Effector CD8-positive, alpha-beta T cell (primary cell): Measurements from ENCODE around the gene CHRNE.

Experiments
- DNase-seq: peaks from one replicate; lab custom pipeline; 2025; lab: John Stamatoyannopoulos, UW
- total RNA-seq, 4 experiments: gene quantifications; one replicate each; lab custom pipeline; 2026; lab: John Stamatoyannopoulos, UW

The CHRNE gene
- total RNA-seq = 4.7 to 12.1 (median 7.4) reads per million in 4 experiments

DNA sequence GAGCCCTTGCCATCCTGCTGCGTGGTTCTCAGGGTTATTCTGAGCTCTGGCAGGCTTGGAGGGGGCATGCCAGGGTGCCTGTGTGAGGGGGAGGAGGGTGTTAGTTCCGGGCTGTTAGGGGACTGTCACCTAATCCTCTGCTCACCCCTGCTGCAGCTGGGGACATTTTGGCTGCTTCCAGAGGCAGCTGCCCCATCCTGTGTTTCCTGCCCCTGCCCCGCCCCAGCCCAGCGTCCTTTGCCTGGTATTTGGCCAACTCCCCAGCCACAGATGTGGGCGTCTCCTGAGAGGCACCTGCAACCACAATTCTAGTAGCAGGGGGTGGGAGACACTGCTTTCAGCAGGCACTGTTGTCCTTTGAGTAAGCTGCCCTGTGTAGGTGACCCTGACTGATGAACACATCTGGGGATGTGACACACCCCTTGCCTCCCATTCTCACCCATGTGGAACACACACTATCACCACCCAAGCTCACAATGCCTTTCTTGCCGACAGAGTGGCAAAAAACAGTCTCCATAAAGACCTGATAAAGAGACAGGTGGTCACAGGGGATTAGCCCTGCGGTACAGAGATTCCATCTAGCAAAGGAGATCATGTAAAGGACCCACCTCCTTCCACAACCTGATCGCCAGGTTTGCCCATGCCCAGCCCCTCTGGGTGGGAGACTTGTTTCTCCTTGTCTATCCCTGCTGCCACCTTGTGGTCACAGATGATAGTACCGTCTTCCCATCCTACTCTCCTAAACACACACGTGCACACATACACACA is at the start of gene CHRNE:
TSS of gene CHRNE (minus strand) at position 48 of the 768 bp plus-strand sequence. CDS start at position 13, 35 bp downstream.
- peak; percentile 69 for DNase-seq

DNA sequence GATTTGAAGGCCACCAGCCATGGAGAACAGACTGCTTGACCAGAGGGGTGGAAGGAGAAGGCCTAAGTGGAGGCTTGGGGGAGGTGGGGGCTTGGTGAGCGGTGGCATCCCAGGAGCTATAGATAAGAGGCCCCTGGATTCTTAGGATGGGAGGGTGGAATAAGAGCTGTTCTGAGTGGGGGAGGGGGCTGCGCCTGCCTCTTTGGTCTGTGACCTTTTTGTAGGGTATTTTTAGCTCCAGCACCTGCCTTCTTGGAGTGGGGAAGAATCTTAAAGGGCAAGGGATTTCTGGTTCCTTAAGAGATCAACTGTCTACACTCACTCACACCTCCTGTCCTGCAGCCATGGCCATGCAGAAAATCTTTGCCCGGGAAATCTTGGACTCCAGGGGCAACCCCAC is 48.6 kb upstream of the CHRNE start:
- no peak for DNase-seq

DNA sequence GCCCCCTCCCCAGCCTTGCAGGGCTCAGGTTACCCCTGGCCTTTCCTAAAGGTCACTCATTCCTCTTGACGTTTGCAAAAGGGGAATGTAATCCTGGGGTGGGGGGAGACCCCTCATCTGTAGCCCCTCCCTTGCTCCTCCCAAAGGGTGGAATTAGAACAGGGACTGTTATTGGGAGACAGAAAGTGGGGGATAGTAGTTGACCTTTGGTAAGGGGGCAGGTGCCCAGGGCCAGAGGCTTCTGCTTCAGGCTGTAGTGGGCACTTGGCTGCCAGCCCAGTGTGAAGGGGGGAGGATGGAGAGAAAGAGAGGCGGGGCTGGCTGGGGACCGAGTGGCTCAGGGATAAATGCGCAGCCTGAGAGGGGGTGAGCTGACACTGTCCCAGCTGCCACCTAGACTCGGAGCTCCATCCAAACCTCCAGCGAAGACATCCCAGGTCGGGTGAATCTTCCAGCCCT is 47.9 kb upstream of the CHRNE start, which contains the start of gene ENO3:
TSS of gene ENO3 (plus strand) at position 374 of the 459 bp plus-strand sequence. CDS start 711 bp downstream, outside the sequence.
- no peak for DNase-seq

DNA sequence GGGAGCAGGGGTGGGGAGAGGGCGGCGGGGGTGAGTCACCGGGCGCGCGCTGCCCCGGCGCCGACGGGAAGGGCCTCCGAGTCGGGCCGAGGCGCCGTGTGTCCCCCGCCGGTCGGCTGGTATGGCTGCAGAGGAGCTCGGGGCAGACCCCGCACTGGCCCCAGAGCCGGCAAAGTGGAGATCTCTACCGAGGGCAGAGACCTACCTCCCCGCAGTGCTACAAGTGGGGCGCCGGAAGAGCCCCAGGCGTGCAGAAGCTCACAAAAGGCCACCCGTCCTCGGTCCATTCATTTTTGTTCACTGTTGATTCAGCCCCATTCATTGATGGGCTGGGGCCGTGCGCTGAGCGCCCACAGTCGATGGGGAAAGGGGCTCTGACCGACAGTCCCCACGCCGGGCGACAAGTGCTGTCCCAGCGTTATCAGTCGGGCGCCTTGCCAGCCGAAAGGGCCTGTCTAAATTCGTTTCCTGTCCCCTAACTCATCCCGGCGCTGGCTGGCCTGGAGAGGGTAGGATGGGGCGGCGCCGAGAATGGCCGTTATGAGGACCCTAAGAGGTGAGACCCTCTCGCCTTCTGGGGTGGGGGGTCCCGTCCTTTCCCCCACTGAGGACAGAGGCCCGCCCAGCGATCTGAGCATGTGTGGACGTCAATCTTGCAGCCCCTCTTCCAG is 47.3 kb upstream of the CHRNE start:
- peak; percentile 12 for DNase-seq

DNA sequence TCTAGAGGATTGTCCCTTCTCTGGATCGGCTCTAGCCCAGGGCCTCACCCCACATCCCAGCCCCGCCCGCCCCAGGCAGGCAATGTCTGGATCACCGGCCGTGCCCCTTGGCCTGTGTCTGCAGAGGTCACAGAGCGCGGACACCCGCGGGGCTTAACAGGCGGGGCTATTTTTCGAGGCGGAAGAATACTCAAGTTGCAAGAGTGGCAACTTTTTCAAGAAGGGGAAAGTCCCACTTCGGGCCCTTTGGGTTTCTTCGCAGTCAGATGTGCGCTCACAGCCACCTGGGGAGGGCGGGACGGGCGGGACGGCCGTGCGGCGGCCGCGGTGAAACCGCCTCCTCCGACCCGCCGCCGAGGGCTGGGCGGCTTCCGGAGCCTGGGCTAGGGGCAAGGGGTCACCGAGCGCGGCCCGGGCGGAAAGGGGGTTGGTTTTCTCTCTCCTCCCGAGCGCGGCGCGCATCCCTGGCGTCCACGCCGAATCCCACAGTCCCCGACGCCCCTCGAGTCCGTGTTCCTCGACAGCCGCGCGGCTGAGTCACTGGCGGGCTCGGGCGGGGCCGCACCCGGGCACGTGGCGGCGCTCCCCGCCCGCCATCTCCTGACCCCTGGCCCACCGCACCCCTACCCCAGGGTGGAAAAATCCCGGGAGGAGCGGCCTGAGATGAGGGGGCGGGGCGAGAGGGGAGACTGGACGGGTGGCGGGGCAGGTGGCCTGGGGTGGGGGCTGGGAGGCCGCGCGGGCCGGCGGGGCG is 46.6 kb upstream of the CHRNE start:
- DNase-seq = peak; percentile 60

DNA sequence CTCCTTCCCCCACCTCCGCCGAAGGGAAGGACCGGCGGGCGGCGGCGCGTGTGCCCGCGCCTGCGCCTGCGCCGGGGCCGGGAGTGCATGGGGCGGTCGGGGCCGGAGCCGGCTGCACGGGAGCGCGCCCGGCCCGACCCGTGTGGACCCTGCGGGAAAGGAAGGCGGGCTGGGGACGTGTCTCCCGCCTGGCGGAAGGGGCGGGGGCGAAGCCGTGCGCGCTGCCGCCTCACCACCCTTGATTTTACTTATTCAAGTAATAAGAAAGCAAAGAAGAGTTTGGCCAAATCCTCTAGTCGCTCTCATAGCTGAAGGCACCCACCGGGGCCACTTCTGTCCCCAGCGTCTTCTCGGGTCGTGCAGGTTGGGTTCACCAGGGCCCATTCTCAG is 46.0 kb upstream of the CHRNE start:
- peak; percentile 58 for DNase-seq

DNA sequence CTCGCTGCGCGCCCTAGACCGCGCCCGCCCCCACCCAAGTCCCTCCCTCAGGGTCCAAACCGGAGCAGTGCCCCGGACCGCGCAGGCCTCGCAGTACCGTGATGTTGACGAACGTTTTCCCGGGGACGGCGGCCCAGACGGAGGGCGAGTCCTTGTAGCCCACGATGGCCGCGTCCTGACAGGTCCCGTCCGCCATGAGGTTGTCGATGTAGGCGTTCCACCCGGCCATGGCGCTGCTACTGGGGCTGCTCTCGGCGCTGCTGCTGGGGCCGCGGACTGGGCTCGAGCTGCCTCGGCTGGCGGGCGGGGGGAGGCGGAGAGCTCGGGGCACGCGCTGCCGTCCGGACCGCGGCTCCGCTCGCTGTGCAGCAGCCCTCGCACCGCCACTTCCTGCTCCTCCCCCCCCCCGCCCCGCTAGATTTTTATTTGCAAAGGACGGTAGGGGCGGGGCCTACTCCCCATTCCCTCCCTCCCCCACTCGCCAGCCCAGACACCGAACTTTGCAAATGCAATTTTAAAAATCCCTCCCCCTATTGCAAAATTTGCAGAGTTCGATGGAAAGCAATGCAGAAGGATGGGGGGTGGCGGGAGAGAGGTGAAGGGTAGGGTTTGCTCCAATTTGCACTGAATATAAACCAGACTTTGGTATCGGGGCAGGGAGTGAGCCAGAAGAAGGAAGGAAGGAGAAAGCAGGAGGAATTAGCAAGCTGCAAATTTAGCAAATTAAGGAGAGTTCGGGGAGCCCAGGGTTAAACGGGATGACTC is 45.5 kb upstream of the CHRNE start, which contains the start of gene PFN1:
TSS of gene PFN1 (minus strand) at position 365 of the 765 bp plus-strand sequence. CDS start at position 229, 136 bp downstream.
- peak; percentile 78 for DNase-seq

DNA sequence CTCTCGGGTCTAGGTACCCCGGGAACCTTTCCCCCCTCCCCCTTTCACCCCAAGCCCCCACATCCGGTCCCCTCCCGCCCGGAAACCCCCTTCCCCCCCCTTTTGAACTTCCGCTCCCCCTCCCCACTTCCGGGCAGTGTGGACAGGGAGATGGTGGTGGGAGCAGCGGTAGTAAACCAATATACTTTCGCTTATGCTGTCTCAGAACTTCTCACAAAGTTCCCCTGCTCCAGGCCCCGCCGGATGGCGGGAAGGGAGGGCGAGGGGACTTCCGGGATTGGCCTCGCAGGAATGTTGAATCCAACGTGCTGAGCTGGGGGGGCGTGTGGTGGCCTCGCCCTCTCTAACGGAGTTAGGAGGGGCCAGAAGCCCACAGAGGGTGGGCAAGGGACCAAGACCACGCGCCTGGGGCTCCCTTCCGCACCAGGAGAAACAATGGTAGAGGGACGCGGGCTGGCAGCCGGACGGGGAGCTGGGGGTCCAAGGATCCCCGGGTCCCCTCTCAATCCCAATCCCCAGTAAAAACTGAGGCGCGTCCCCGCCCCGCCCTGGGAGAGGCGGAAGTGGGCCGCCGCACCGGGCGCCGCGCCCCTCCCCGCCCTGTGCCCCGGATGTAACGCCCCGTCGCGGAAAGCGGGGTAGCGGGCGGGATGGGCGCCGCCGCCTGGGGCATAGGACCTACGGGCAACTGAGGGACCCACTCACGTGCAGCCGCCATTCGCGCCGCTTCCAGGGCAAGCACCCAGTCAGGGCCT is 44.7 kb upstream of the CHRNE start:
- peak; percentile 48 for DNase-seq

DNA sequence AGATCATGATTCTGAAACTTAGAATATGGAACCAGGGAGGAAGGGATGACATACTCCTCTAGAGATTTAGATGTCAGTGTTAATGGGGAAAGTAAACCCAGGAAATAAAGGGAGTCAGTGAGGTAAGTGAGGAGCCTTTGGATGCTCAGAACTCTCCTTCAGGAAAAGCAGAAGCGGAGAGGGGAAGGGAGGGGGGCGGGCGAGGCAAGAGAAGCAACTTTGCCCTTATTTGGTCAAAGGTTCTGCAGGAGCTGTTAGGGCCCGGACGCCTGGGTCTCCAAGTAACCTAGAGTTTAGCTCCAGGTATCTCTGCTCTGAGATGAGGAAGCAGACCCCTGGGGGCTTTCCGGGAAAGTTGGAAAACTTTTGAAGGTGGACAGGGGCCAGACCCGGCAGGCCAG is 44.1 kb upstream of the CHRNE start:
- peak; percentile 23 for DNase-seq

DNA sequence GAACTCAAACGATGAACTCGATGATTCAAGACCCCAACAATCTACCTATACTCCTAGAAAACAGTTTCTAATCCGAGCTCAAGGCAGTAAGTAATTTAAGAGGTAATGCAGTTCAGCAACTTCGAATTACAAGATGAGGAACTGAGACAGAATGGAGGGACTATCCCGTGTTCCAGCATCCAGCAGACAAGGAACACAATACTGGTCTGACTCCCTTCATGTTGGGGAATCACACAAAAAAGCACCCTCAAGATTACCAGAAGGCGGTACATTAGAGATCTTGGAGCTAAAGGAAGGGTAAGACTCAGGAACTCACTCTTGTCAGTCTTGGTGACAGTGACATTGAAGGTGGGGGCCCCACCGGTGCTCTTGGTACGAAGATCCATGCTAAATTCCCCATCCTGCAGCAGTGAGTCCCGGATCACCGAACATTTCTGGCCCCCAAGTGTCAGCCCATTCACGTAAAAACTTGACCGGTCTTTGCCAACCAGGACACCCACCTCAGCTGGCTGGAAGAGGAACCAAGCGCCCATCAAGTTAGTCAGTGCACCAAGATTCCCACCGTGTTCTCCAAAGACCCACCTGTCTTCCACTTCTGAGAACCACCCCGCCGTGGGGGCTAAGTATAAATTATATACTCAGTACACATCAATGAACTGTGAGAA is 43.5 kb upstream of the CHRNE start:
- no peak for DNase-seq

DNA sequence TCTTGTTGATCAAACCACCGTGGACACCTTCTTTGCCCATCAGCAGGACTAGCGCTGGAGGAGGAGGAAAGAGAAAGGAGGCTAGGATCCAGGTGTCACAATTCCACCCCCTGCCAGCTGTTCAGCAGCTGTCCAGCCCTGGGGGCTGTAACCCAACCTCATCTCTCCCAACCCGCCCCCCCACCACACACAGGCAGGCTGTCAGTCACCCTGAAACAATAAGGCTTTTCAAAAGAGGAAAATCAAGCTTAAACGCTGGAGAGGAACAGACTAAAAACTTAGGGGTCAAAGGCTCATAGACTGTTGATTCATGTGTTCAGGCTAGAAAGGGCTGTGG is 43.0 kb upstream of the CHRNE start:
- no peak for DNase-seq

DNA sequence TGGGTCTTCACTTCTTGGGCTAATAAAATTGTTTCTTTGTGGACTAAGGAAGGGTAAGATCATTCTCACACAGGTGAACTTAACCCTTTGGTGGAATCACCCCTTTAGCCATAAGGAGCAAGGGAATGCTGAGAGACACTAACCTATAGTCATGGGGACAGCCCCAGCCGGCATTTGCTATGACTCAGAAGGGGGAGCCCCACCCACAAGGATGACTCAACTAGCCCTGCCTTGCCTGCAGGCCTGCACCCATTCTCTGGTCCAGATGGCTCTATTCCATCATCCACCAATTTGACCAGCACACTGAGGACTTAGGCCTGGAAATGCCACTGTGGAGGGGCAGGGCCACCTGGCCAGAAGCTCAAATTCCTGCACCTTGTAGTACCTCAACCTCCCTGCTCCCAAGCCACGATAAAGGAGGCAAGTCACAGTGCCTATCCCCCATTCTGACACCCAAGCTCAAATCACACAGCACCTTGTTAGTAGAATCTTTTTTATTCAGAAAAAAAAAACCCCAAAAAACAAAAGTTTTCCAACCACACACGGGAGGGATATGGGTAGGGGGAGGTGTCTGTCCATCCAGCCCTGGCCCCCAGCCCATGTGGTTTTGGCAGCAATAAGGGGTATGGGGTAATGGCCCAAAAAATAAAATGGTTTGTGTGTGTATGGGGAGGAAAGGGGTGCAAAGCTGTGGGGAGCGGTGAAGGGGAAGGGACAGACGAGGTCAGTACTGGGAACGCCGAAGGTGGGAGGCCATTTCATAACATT is 42.5 kb upstream of the CHRNE start:
- DNase-seq = peak; percentile 40

DNA sequence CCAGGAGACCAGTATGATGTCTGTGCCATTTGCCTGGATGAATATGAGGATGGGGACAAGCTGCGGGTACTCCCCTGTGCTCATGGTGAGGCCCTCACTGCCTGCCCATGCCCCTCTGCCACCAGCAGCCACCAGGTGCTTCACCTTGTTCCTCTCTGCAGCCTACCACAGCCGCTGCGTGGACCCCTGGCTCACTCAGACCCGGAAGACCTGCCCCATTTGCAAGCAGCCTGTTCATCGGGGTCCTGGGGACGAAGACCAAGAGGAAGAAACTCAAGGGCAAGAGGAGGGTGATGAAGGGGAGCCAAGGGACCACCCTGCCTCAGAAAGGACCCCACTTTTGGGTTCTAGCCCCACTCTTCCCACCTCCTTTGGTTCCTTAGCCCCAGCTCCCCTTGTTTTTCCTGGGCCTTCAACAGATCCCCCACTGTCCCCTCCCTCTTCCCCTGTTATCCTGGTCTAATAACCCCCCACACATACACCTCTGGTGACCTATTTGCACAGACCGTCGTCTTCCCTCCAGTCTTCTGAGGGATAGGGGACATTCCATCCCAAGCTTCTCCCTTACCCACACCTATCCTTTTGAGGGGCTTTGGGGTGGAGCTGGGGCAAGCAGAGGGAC is 41.8 kb upstream of the CHRNE start:
- DNase-seq = no peak

DNA sequence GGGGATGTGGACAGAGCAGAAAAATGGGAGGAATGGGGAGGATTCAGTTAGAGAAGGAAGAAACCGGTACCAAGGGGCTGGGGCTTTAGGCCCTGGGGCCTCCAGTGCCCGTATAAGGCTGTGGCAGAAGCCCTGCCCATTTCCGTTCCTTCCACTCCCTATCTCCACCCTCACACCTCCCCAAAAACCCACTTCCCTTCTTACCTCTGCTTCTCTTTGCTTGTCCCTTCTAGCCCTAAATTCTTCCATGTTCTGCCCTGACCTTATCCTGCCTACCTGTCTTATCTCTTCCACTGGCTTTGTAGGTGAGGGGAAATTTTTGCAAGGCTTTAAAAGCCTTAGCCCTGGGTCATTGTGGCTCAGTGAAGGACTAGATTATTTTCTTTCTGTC is 41.3 kb upstream of the CHRNE start:
- peak; percentile 24 for DNase-seq

DNA sequence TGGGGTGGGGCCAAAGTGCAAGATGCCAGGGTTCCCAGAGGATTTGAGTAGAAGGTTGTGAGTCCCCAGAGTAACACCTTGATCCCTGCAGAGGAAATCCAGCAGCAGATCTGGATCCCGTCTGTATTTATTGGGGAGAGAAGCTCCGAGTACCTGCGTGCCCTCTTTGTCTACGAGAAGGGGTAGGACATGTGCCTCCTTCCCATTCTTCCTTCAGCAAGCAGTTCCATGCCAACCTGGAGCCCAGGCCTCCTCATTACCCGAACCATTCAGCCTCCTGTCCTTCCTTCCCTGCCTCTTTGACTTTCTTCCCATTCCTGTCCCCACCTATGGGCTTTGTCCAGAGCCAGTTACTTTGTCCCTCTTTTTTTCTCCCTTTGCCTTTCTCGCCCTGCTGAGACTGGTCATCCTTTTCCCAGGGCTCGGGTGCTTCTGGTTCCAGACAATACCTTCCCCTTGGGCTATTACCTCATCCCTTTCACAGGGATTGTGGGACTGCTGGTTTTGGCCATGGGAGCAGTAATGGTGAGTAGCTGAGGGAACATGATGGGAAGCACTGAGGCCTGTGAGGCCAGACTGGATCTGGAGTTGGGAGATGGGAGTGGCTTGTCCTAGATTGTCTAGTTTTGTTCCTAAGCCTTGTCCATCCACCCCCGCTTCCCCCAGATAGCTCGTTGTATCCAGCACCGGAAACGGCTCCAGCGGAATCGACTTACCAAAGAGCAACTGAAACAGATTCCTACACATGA is 40.0 kb upstream of the CHRNE start:
- DNase-seq = no peak

DNA sequence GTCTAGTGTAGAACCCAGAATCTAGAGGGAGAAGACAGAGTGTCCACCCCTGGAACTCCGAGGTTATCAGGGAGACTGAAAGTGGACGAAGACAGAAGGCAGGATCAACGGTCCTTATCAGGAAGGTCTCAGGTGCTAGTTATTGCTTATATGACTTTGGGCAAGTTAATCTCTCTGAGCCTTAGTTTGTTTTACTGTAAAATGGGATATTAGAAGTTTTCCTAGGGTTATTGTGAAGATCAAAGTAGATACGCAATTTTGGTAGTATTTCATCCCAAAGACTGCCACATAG is 38.4 kb upstream of the CHRNE start:
- no peak for DNase-seq

DNA sequence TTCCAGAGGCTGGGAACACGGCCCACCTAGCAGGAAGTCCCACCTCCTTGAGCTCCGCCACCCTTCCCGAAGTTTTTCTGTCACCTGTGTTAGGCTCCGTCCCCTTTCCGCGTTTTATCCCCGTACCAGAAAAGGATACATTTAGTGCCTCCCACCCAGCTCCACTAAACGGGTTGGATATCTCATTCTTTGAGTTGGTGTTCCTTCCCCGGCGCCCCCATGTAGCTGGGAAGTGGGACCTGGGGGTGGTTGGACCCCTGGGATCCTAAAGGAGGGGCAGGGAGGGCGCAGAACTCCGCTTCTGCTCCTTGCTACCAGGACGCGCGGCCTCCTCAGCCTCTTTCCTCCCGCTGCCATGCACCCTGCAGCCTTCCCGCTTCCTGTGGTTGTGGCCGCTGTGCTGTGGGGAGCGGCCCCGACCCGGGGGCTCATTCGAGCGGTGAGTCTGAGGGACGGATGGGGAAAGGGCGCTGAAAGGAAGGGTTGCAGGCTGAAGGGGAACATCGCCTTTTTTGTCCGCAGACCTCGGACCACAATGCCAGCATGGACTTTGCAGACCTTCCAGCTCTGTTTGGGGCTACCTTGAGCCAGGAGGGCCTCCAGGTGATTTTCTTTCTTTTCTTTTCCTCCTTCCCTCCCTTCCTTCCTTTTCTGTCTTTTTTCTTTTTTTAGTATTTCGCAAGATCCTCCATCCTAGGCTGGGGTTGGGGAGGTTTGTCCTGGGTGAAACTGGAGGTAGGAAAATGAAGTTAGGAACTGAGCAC is 37.8 kb upstream of the CHRNE start:
- DNase-seq = peak; percentile 45
